ENCODE measurements around the gene NTM.

The NTM gene

DNA sequence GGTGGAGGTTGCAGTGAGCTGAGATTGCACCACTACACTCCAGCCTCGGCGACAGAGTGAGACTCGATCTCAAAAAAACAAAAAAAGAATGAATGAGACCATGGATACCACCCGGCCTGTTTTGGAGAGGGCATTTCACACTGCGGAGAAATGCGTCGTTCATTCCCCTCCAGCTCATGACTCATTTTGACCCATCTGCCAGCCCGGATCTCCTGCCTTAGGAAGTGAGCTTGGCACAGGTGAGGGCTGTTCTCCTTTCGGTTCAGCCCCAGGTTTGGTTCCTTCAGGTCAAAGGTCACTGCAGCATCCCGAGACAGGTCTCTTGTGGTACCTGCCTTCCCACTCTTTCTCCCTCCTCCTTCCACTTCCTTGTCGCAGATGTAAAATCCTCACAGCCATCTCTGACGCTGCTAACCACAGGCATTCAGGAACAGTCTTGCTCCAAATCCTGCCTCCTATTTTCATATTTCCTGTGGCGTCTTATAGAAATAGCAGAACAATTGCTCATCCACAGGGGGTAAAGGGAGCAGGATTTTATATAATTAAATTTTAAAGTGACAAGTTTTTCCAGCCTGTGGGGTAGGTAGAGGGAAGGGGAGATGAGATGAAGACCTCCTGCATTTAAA is 517.9 kb downstream of the NTM start:
- POLR2A ChIA-PET, result no interaction called here
- no peak for DNase-seq (ENCODE audit: extremely low spot score)
- TF ChIP-seq FOXK2 (IDR thresholded peaks at IDR 0.05) (no peak), ZNF384 (IDR thresholded peaks at IDR 0.05) (no peak), CTBP1 (IDR thresholded peaks at IDR 0.05; ENCODE audit: borderline replicate concordance) (no peak), BHLHE40 (IDR thresholded peaks at IDR 0.05; ENCODE audit: borderline replicate concordance) (no peak), FOXA1 (IDR thresholded peaks at IDR 0.05) (no peak), FOXM1 (IDR thresholded peaks at IDR 0.05; ENCODE audit: borderline replicate concordance) (no peak), ARNT (IDR thresholded peaks at IDR 0.05) (no peak), LEF1 (IDR thresholded peaks at IDR 0.05; ENCODE audit: borderline replicate concordance) (no peak), HDGF (IDR thresholded peaks at IDR 0.05; ENCODE audit: borderline replicate concordance) (no peak), NFRKB (IDR thresholded peaks at IDR 0.05) (no peak), SP1 (IDR thresholded peaks at IDR 0.05) (no peak), SUZ12 (IDR thresholded peaks at IDR 0.05) (no peak), TARDBP (IDR thresholded peaks at IDR 0.05) (no peak), L3MBTL2 (conservative IDR thresholded peaks at IDR 0.05) (no peak), ELF4 (IDR thresholded peaks at IDR 0.05) (no peak)
- TF ChIP-seq, protein P1, sequence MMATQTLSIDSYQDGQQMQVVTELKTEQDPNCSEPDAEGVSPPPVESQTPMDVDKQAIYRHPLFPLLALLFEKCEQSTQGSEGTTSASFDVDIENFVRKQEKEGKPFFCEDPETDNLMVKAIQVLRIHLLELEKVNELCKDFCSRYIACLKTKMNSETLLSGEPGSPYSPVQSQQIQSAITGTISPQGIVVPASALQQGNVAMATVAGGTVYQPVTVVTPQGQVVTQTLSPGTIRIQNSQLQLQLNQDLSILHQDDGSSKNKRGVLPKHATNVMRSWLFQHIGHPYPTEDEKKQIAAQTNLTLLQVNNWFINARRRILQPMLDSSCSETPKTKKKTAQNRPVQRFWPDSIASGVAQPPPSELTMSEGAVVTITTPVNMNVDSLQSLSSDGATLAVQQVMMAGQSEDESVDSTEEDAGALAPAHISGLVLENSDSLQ (IDR thresholded peaks at IDR 0.05), result no peak
- CTCF ChIA-PET, result no interaction called here

DNA sequence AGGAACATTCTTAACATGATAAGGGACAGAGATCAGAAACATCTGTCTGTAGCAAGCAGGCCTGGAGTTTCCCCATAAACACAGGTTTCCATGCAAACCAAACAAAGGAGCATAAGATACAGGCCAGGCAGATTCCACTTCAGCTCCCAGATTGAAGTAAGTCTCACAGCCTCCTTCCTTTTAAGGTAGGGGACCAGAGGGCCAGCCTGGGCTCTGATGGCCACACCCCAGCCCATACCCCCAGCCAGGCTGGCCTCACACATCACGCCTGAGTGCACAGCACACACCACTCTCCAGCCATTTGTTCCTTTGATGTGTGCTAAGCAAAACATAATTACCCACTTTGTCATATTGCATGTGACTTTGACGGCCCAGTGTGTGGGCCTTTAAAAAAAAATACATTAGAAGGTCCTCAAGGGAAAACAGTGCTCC is 518.7 kb downstream of the NTM start:
- TF ChIP-seq, protein P1 (IDR thresholded peaks at IDR 0.05), result no peak
- TF ChIP-seq ARNT (IDR thresholded peaks at IDR 0.05) (no peak), ZNF384 (IDR thresholded peaks at IDR 0.05) (no peak), CTBP1 (IDR thresholded peaks at IDR 0.05; ENCODE audit: borderline replicate concordance) (no peak), HDGF (IDR thresholded peaks at IDR 0.05; ENCODE audit: borderline replicate concordance) (no peak), ELF4 (IDR thresholded peaks at IDR 0.05) (no peak), FOXA1 (IDR thresholded peaks at IDR 0.05) (no peak), SP1 (IDR thresholded peaks at IDR 0.05) (no peak), L3MBTL2 (conservative IDR thresholded peaks at IDR 0.05) (no peak), BHLHE40 (IDR thresholded peaks at IDR 0.05; ENCODE audit: borderline replicate concordance) (no peak), NFRKB (IDR thresholded peaks at IDR 0.05) (no peak), LEF1 (IDR thresholded peaks at IDR 0.05; ENCODE audit: borderline replicate concordance) (no peak)
- DNase-seq (ENCODE audit: extremely low spot score), result no peak
- ChIA-PET CTCF (interaction anchor here (0.6 to 1.3 kb wide), 2 partner anchors 21 to 423 kb away, joined by 3 to 4 read pairs; no protein-coding TSS in a partner anchor), POLR2A (no interaction called here)

DNA sequence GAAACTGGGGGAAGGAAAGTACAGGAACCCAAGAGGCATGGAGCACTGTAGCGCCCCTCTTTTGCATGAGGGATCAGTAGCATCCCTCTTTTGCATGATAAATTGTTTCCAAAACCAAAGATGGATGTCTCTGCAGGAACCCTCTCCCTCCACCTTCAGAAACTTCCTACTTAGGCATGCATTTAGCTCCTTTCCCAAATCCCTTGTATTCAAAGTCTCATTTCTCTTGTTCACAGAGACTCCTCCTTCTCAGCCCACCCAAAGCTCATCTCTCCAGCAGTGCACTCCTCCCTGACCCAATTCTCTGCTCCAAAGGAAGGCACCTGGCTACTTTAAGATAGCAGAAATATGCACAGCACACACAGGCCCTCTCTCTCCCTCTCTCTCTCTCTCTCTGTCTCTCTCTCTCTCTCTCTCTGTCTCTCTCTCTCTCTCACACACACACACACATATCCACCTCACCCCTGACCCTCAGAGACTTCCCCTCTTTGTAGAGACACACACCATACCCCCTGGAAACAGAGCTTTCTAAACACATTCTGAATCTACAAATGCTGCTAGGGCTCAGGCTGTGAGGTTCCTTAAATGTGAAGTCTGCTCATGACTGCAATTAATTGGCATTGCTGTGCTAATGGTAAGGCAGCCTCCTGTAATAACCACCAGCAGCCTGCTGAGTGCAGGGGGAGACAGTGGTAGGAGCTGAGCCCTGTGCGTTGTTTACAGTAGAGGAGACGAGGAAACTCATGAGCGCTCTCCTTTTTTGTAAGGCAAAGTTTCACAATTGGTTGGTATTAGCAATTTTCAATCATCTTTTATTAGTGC is 519.6 kb downstream of the NTM start:
- DNase-seq (ENCODE audit: extremely low spot score), result no peak

DNA sequence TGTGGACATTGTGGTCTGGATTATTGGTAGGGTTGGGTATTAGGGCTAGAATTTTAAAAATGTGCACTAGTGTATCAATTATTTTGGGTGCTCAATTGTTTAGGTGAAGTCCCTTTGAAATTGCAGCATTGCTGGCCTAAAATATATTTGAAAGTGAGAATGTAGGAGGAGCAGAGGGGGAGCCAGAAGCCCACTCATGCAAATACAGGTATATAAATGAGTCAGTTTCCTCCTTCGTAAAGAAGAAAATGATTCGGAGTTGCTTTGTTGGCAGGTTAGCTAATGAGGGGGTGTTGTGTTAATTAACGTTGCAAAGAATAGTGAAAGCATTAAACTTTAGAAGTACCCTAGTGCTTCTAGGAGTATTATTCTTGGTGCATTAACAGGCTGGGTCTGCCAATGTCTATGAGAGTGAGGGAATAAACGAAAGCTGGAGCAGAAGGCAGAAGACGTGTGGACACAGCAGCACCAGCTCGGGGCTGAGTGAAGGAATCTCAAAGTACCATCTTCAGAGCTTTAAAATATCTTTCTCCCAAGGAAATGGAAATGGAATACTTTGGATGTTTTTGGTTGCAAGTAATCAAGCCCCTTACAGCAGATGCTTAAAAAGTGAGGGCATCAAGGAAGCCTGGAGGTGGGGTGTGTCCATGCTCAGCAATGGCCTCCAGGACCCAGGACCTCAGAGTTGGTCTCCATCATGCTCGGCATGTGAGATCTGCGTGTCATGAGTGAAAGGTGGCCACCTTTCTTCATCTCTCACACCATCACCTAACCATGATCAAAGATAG is 522.9 kb downstream of the NTM start:
- POLR2A ChIA-PET, result no interaction called here
- CTCF ChIA-PET, result no interaction called here
- no peak for DNase-seq (ENCODE audit: extremely low spot score)
- TF ChIP-seq LEF1 (IDR thresholded peaks at IDR 0.05; ENCODE audit: borderline replicate concordance), result no peak
- no peak for TF ChIP-seq FOXM1 (IDR thresholded peaks at IDR 0.05; ENCODE audit: borderline replicate concordance)
- no peak for TF ChIP-seq SP1 (IDR thresholded peaks at IDR 0.05)
- TF ChIP-seq, protein P1 (IDR thresholded peaks at IDR 0.05), result no peak
- no peak for TF ChIP-seq ZNF384 (IDR thresholded peaks at IDR 0.05)
- TF ChIP-seq BHLHE40 (IDR thresholded peaks at IDR 0.05; ENCODE audit: borderline replicate concordance), result no peak
- no peak for TF ChIP-seq TARDBP (IDR thresholded peaks at IDR 0.05)
- TF ChIP-seq FOXK2 (IDR thresholded peaks at IDR 0.05), result no peak
- TF ChIP-seq HDGF (IDR thresholded peaks at IDR 0.05; ENCODE audit: borderline replicate concordance), result no peak
- no peak for TF ChIP-seq L3MBTL2 (conservative IDR thresholded peaks at IDR 0.05)
- no peak for TF ChIP-seq ARNT (IDR thresholded peaks at IDR 0.05)
- no peak for TF ChIP-seq ELF4 (IDR thresholded peaks at IDR 0.05)
- TF ChIP-seq SUZ12 (IDR thresholded peaks at IDR 0.05), result no peak
- no peak for TF ChIP-seq NFRKB (IDR thresholded peaks at IDR 0.05)
- no peak for TF ChIP-seq CTBP1 (IDR thresholded peaks at IDR 0.05; ENCODE audit: borderline replicate concordance)
- no peak for TF ChIP-seq FOXA1 (IDR thresholded peaks at IDR 0.05)

More for the DNA sequence above, 519.6 kb downstream of the NTM start:
- CTCF ChIA-PET, result interaction anchor here (0.6 to 1.3 kb wide), 3 partner anchors 21 to 422 kb away, joined by 3 to 4 read pairs (median 3); no protein-coding TSS in a partner anchor
- POLR2A ChIA-PET, result no interaction called here
- TF ChIP-seq ARNT (IDR thresholded peaks at IDR 0.05) (no peak), BHLHE40 (IDR thresholded peaks at IDR 0.05; ENCODE audit: borderline replicate concordance) (no peak), ZNF384 (IDR thresholded peaks at IDR 0.05) (no peak), SP1 (IDR thresholded peaks at IDR 0.05) (no peak), FOXA1 (IDR thresholded peaks at IDR 0.05) (no peak)

DNA sequence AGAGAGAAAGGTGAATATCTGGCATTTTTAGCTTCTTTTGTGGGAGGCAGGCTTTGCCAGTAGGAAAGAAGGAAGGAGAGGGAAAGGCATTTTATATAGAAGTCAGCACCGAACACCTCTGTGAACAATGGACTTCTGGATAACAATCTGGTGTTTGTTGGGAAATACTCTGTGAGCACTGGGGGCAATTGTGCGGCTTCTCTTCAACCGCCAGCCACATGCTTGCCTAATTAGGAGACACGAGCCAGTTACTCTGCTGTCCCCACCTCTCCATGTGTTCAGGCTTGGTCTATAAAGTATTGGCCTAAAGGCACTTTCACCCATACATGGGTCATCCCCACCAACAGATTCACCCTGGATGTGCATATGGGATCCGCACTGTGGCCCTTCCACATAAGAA is 523.6 kb downstream of the NTM start:
- POLR2A ChIA-PET, result no interaction called here

More for the DNA sequence above, 523.6 kb downstream of the NTM start:
- CTCF ChIA-PET, result interaction anchor here (0.6 kb wide), 1 partner anchor 144 kb away, joined by 3 read pairs; no protein-coding TSS in a partner anchor
- no peak for DNase-seq (ENCODE audit: extremely low spot score)
- TF ChIP-seq CTBP1 (IDR thresholded peaks at IDR 0.05; ENCODE audit: borderline replicate concordance) (no peak), ELF4 (IDR thresholded peaks at IDR 0.05) (no peak), SUZ12 (IDR thresholded peaks at IDR 0.05) (no peak), TARDBP (IDR thresholded peaks at IDR 0.05) (no peak)
- TF ChIP-seq, protein P1 (IDR thresholded peaks at IDR 0.05), result no peak
